GM10266 (cell line): ENCODE data around the gene BMAL1.
A peak's percentile ranks its signal among the peaks of the same experiment; 100 is the strongest.

Experiments
- DNase-seq: peaks from one replicate; pipeline ENCODE4 v3.0.0; 2012; ENCODE audit errors: extremely low spot score
- TF ChIP-seq, protein P1 (sequence below): IDR thresholded peaks from 2 replicates; pipeline ENCODE4 v1.5.1; 2012; ENCODE audit warnings: mild to moderate bottlenecking, low read depth; ENCODE audit not compliant: control insufficient read depth, insufficient read depth; ENCODE audit errors: missing control alignments

The BMAL1 gene

DNA sequence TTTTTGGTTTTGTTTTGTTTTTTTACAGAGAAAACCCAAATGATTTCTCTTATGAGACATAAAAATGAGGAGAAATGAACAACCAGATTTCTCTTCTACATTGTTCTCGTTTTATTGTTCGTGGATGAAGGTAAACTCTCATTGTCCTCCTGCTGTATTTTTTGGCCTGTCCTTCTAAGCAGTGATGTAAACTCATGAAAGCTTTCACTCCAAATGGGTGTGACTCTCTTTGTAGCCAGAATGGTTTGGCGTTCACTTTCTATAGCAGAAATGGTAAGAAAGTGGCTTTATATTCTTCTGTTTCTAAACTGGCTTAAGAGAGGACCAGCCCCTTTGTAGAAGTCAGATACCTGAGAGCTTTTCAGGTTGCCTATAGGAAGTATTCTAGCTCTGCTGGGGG, 15.5 kb upstream of the BMAL1 start:
- no peak for DNase-seq
- TF ChIP-seq, protein P1, sequence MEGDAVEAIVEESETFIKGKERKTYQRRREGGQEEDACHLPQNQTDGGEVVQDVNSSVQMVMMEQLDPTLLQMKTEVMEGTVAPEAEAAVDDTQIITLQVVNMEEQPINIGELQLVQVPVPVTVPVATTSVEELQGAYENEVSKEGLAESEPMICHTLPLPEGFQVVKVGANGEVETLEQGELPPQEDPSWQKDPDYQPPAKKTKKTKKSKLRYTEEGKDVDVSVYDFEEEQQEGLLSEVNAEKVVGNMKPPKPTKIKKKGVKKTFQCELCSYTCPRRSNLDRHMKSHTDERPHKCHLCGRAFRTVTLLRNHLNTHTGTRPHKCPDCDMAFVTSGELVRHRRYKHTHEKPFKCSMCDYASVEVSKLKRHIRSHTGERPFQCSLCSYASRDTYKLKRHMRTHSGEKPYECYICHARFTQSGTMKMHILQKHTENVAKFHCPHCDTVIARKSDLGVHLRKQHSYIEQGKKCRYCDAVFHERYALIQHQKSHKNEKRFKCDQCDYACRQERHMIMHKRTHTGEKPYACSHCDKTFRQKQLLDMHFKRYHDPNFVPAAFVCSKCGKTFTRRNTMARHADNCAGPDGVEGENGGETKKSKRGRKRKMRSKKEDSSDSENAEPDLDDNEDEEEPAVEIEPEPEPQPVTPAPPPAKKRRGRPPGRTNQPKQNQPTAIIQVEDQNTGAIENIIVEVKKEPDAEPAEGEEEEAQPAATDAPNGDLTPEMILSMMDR: no peak

DNA sequence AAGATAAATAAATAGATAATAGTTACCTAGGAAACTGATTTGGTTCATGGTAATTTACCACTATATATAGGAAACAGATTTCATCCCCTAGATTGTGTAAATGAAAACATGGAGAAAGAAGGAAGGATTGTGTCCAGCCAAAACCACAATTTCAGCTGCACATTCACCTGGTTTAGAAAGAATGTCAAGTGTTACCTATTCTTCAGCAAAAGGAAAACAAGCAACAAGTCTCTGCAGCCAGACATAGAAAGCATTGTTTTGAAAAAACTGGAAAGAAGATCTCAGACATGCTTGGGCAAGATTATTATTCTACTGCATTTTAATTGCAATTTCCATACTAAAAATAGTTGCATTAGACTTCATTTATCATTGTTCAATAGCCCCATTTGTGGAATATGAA, 8.8 kb upstream of the BMAL1 start:
- TF ChIP-seq, protein P1: no peak
- no peak for DNase-seq

DNA sequence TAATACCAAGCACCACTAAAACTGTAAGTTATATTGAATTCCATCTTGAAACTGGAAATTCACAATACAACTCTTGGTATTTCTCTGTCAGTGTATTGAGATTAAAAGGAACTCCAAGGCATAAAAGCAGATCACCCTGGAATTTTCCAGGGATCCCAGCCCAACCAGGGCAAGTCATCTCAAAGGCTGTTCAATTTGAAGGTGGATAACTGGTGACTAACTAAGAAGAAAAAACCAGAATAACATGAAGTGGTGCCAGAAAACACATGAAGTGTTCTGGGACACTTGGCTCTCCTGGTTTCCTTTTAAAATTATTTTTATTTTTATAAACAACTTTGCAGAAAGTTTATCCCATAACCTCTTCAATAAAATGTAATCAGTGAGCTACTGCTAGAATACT, 7.8 kb upstream of the BMAL1 start:
- no peak for DNase-seq
- TF ChIP-seq, protein P1: no peak

GRCh38 chr11:13271060-13271693, 6.4 kb upstream of the BMAL1 start:
- TF ChIP-seq, protein P1: no peak
- DNase-seq: no peak

- TF ChIP-seq, protein P1: no peak
- DNase-seq: no peak
Observed at GRCh38 chr11:13276454-13276831, 1.1 kb upstream of the BMAL1 start.

- peak; percentile 99 for DNase-seq
- TF ChIP-seq, protein P1: no peak
Observed at GRCh38 chr11:13276832-13277767, 490 bp upstream of the BMAL1 start.

DNA sequence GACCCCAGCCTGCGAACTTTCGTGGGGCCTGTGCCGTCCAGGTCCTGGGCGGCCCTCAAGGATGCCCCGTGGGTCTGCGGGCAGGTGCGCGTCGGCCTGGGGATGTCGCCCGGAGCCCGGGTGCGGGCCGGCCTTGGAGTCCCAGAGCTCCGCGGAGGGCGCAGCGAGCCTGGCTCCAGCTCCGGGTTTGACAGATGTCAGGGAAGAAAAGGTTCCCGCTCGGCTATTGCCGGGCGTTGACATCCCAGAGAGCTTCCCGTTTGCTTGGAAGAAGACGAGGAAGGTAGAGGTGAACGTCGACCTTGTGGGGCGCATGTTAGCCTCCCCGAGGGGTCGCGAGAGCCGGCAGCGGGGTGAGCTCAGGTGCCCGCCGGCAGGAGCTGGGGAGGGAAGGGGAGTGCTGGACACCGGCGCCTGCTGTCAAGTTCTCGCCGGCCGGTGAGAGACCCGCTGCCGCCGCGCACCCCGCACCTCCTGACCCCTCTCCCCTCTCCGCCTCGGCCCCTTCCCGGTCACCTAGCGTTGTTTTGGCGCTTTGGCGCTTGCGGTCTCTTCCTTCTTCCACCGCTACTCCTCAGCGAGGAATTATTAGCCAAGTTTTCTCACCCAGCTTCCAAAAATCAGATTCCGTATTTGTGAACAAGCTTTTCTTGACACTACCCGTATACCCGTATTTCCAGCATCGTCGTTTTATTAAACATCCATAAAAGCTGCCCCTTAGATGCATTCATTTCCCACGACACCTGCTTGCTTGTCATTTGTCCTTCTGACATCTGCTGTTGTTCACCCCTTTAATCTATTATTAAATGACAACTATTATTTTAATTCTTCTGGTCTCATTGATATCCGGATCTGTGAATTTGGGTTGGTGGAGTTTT, 1.3 kb downstream of the BMAL1 start:
- TF ChIP-seq, protein P1: no peak
- peak; percentile 12 for DNase-seq
